ENCODE measurements around the gene OR52N2.

Gene OR52N2

DNA sequence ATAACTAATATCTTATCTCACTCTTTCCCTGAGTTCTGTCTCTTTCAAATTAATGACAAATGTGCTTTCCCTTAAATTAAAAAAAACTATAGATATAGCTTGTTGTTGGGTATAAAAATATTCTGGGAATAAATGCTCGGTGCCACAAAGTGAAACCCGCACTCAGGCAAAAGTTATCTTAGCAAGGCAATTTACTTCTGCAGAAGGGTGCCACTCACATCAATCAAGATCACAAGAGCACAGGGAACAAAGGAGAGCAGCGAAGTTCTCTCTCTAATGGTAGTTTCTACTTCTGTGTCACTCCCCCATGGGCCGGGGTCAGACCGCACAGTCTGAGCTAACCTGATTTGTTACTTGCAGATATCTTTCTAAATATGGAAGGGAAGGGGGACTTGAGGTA is 4.7 kb upstream of the OR52N2 start:
- TF ChIP-seq CTCF (IDR thresholded peaks at IDR 0.05; ENCODE audit: low read depth, low read length) (no peak), MAX (IDR thresholded peaks at IDR 0.05; ENCODE audit: low read depth, low read length) (no peak), MYC (IDR thresholded peaks at IDR 0.05; ENCODE audit: low read depth, low read length) (no peak), POLR2A (IDR thresholded peaks at IDR 0.05; ENCODE audit: extremely low read depth, insufficient read length) (no peak)
- H3K4me3 ChIP-seq (ENCODE audit: low read depth, low read length), result no peak overlapping the region
- no peak for DNase-seq (ENCODE audit: low read depth)

- no peak for DNase-seq (ENCODE audit: low read depth)
- no peak for TF ChIP-seq POLR2A (IDR thresholded peaks at IDR 0.05; ENCODE audit: extremely low read depth, insufficient read length)
- no peak for TF ChIP-seq MAX (IDR thresholded peaks at IDR 0.05; ENCODE audit: low read depth, low read length)
- no peak for TF ChIP-seq CTCF (IDR thresholded peaks at IDR 0.05; ENCODE audit: low read depth, low read length)
- no peak for TF ChIP-seq MYC (IDR thresholded peaks at IDR 0.05; ENCODE audit: low read depth, low read length)
These were observed 1.1 kb upstream of the OR52N2 start for GRCh38 chr11:5807580-5807979.

DNA sequence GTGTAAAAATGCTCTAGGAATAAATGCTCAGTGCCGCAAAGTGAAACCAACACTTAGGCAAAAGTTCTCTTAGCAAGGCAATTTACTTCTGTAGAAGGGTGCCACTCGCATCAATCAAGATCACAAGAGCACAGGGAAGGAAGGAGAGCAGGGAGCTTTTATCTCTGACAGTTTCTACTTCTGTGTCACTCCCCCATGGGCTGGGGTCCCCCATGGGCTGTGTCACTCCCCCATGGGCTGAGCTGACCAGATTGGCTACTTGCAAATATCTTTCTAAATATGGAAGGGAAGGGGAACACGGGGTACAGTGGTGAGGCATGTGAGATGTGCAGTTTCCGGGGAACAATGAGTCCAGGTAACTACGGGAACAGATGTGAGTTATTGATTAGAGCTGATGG is 397 bp downstream of the OR52N2 start:
- peak; percentile 14 for DNase-seq (ENCODE audit: low read depth)
- TF ChIP-seq MAX (IDR thresholded peaks at IDR 0.05; ENCODE audit: low read depth, low read length) (no peak), MYC (IDR thresholded peaks at IDR 0.05; ENCODE audit: low read depth, low read length) (no peak), POLR2A (IDR thresholded peaks at IDR 0.05; ENCODE audit: extremely low read depth, insufficient read length) (no peak), CTCF (IDR thresholded peaks at IDR 0.05; ENCODE audit: low read depth, low read length) (no peak)
- peak overlapping the region; percentile 57 for H3K4me3 ChIP-seq (ENCODE audit: low read depth, low read length)

More at GRCh38 chr11:5807580-5807979, 1.1 kb upstream of the OR52N2 start:
- no peak overlapping the region for H3K4me3 ChIP-seq (ENCODE audit: low read depth, low read length)

DNA sequence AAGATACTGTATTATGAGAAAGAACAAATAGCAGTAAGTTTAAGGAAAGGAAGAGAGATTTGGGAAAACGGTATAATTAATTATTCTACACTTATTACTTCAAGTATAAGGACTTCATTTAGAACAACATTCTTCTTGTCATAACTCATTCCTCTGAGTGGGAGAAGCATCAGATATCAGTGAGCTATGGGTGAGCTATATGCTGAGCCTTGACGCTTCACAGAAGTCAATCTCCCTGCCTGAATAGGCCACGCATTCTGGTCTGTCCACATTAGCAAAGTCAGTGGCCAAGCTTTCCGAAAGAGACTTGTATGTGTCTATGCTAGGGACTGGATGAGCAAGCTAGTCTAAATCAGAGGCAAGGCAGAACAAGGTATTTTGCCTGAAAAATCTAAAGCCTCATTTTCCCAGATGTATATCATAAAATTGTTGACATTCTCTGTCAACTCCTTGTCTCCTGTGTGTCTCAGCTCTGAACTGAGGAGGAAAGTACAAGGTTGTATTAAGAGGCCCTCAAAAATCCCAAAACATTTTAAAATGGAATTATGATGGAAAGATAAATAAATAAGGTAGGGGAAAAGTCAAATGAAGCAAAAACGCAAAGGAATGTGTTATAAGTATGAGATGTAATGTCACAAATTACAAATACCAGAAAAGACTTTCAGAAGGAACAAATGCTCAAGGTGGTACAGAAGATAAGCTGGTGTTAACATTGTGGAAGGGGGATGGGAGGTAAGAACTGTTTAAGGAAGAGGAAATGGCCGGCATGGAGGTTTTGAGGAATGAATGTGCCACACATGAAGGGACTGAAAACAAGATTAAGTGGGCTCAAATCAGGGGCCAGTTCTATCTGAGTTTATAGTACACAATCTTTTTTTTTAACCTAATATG is 1.4 kb downstream of the OR52N2 start:
- no peak for TF ChIP-seq MAX (IDR thresholded peaks at IDR 0.05; ENCODE audit: low read depth, low read length)
- no peak for TF ChIP-seq CTCF (IDR thresholded peaks at IDR 0.05; ENCODE audit: low read depth, low read length)
- no peak for TF ChIP-seq POLR2A (IDR thresholded peaks at IDR 0.05; ENCODE audit: extremely low read depth, insufficient read length)
- no peak for TF ChIP-seq MYC (IDR thresholded peaks at IDR 0.05; ENCODE audit: low read depth, low read length)

DNA sequence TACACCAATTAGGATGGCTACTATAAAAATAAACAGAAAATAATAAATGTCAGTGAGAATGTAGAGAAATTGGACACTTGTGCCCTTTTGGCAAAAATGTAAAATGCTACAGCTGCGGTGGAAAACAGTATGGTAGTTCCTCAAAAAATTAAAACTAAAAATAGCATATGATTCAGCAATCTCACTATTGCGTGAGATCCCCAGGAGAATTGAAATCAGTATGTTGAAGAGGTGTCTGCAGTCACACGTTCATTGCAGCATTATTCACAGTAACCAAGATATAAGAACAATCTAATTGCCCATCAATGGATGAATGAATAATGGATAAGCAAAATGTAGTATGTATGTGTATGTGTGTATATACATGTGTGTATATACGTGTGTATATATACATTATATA is 6.8 kb downstream of the OR52N2 start:
- peak; percentile 79 for DNase-seq (ENCODE audit: low read depth)
- TF ChIP-seq MAX (IDR thresholded peaks at IDR 0.05; ENCODE audit: low read depth, low read length) (no peak), POLR2A (IDR thresholded peaks at IDR 0.05; ENCODE audit: extremely low read depth, insufficient read length) (no peak), MYC (IDR thresholded peaks at IDR 0.05; ENCODE audit: low read depth, low read length) (no peak), CTCF (IDR thresholded peaks at IDR 0.05; ENCODE audit: low read depth, low read length) (no peak)
- no peak overlapping the region for H3K4me3 ChIP-seq (ENCODE audit: low read depth, low read length)

More for the DNA sequence above, 1.4 kb downstream of the OR52N2 start:
- H3K4me3 ChIP-seq (ENCODE audit: low read depth, low read length), result no peak overlapping the region
- DNase-seq (ENCODE audit: low read depth), result no peak
